Memory B cell (primary cell): ENCODE results near the gene TSPAN6.

ENCODE experiments used
- ATAC-seq: fragments of 150-1000 bp; cut with Tn5 transposase; 2 replicates; pipeline ENCODE4 v1.10.0; 2021; ENCODE audit warnings: low read depth, mild to moderate bottlenecking, moderate library complexity
- DNase-seq, 2 donors: peaks; one replicate each; pipeline ENCODE4 v3.0.0; 2022; ENCODE audit warnings: low spot score in 2 of 2
- H3K27ac Mint-ChIP-seq: one replicate; pipeline ENCODE4 v1.8.0; 2022; ENCODE audit warnings: mild to moderate bottlenecking, moderate library complexity, mixed read lengths
- H3K27me3 Mint-ChIP-seq: one replicate; pipeline ENCODE4 v1.8.0; 2022; ENCODE audit warnings: mixed read lengths
- H3K36me3 Mint-ChIP-seq: one replicate; pipeline ENCODE4 v1.8.0; 2022; ENCODE audit warnings: mild to moderate bottlenecking, mixed read lengths
- H3K4me1 Mint-ChIP-seq: one replicate; pipeline ENCODE4 v1.8.0; 2022; ENCODE audit warnings: mixed read lengths
- H3K4me3 Mint-ChIP-seq: one replicate; pipeline ENCODE4 v1.8.0; 2022; ENCODE audit warnings: mild to moderate bottlenecking, moderate library complexity, mixed read lengths
- H3K9me3 Mint-ChIP-seq: one replicate; pipeline ENCODE4 v1.8.0; 2022; ENCODE audit warnings: mixed read lengths

The TSPAN6 gene

GRCh38 chrX:100587861-100588260 lies 48.7 kb downstream of the TSPAN6 start:
- no peak overlapping the region for H3K27ac Mint-ChIP-seq
- peaks cover 9% of the 10 kb centered on the region for H3K27me3 Mint-ChIP-seq
- H3K4me3 Mint-ChIP-seq = no peak overlapping the region
- no peak for ATAC-seq
- H3K36me3 Mint-ChIP-seq = no peaks in the 10 kb centered on the region
- H3K4me1 Mint-ChIP-seq = no peaks in the 10 kb centered on the region
- H3K9me3 Mint-ChIP-seq = no peaks in the 10 kb centered on the region
- DNase-seq = no peak

GRCh38 chrX:100586747-100587146 lies 49.9 kb downstream of the TSPAN6 start:
- DNase-seq (no peak), ATAC-seq (no peak)
- Mint-ChIP-seq H3K4me1 (no peaks in the 10 kb centered on the region), H3K9me3 (no peaks in the 10 kb centered on the region), H3K27ac (no peak overlapping the region), H3K4me3 (no peak overlapping the region), H3K36me3 (no peaks in the 10 kb centered on the region), H3K27me3 (peaks cover 11% of the 10 kb centered on the region)

- H3K4me1 Mint-ChIP-seq = no peaks in the 10 kb centered on the region
- H3K4me3 Mint-ChIP-seq = no peak within 1 kb of the TSS
- H3K27ac Mint-ChIP-seq = no peak within 1 kb of the TSS
- ATAC-seq (no peak), DNase-seq (no peak)
- peaks cover 16% of the 10 kb centered on the region for H3K27me3 Mint-ChIP-seq
- no peaks in the 10 kb centered on the region for H3K9me3 Mint-ChIP-seq
- H3K36me3 Mint-ChIP-seq = peaks cover 1% of the 10 kb centered on the region
Measured at GRCh38 chrX:100584611-100585010, 52.0 kb downstream of the TSPAN6 start, which contains the start of gene TNMD. TNMD (plus strand) TSS chrX:100584936; CDS start chrX:100585019, 83 bp downstream.
